NCI-H146 treated with DMSO at 0.1 percent for 48 hours (cell line): ENCODE data around the gene EDA2R.

ENCODE experiments used
- DNase-seq: peaks from one replicate; lab custom pipeline; 2025; ENCODE audit not compliant: unreplicated experiment; lab: John Stamatoyannopoulos, UW

The EDA2R gene

DNA sequence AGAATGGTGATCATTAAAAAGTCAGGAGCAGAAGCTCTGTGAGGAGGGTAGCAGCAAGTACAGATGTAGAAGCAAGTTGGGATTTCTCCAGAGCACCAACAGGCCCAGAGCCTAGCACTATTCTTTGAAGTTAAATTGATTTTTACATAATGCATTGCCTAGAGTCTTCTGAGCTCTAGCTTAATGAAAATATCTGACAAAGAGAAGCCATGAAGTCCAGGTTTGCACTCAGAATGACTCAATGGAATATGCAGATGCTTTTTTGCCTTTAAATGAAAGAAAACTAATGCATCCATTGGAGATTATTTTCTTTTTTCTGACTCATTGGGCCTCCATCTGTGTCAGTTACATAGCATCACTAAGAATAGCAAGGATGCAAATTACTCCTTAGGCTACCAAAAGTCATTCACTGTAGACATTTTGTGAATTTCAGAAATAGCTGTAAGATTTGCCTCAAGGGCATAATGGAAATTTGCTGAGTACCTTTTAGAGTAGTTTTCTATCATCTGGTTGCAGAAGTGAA is 91.0 kb downstream of the EDA2R start:
- no peak for DNase-seq
